AG09309 (cell line): ENCODE results near the gene GPR61.
A peak's percentile ranks its signal among the peaks of the same experiment; 100 is the strongest.

Experiments used
- DNase-seq: peaks from one replicate; pipeline ENCODE4 v3.0.0-alpha.2; 2010; ENCODE audit warnings: low read depth
- H3K4me3 ChIP-seq: 2 replicates; pipeline ENCODE4 v1.5.1; 2011; ENCODE audit warnings: mild to moderate bottlenecking, low read depth, low read length, moderate library complexity; ENCODE audit not compliant: control insufficient read depth
- CTCF ChIP-seq: IDR thresholded peaks from 2 replicates; pipeline ENCODE4 v1.5.1; 2011; ENCODE audit warnings: mild to moderate bottlenecking, low read depth, low read length, inconsistent platforms; ENCODE audit not compliant: insufficient read depth, control insufficient read depth; ENCODE audit errors: missing control alignments

The GPR61 gene

GRCh38 chr1:109543283-109543987 lies 3.8 kb downstream of the GPR61 start:
- DNase-seq = no peak
- no peak overlapping the region for H3K4me3 ChIP-seq
- no peak for TF ChIP-seq CTCF

- DNase-seq = no peak
- TF ChIP-seq CTCF = no peak
- no peak overlapping the region for H3K4me3 ChIP-seq
These were observed 4.5 kb downstream of the GPR61 start for GRCh38 chr1:109543988-109544735.

- peak; percentile 78 for TF ChIP-seq CTCF
- DNase-seq = peak; percentile 54
- H3K4me3 ChIP-seq = peak overlapping the region; percentile 94
These were observed 6.8 kb downstream of the GPR61 start for GRCh38 chr1:109546311-109547109.

- TF ChIP-seq CTCF = no peak
- DNase-seq = no peak
- H3K4me3 ChIP-seq = peak overlapping the region; percentile 94
These were observed 8.0 kb downstream of the GPR61 start for GRCh38 chr1:109547463-109548320.

- peak; percentile 84 for DNase-seq
- peak within 1 kb of the TSS; percentile 94 for H3K4me3 ChIP-seq
- TF ChIP-seq CTCF = no peak
These were observed 8.9 kb downstream of the GPR61 start, which contains the start of gene GNAI3 for GRCh38 chr1:109548321-109549267. GNAI3 (plus strand) TSS chr1:109548615; CDS start chr1:109548721, 106 bp downstream.
